Stimulated activated CD8-positive, alpha-beta memory T cell treated with anti-CD3 and anti-CD28 coated beads, Interleukin-7, amount 100 ng/mL, for 48 hours (primary cell): ENCODE results near the gene PRKD1.
"Not testable (repeated sequence)": the region's sequence is repeated elsewhere in the genome, so short reads cannot be mapped to it uniquely, and the experiment has no call there.

Source experiments
- DNase-seq, 2 donors: peaks; one replicate each; pipeline ENCODE4 v3.0.0-alpha.2; 2020; ENCODE audit warnings: low read depth in 1 of 2; ENCODE audit errors: extremely low read depth in 1 of 2

PRKD1 gene

DNA sequence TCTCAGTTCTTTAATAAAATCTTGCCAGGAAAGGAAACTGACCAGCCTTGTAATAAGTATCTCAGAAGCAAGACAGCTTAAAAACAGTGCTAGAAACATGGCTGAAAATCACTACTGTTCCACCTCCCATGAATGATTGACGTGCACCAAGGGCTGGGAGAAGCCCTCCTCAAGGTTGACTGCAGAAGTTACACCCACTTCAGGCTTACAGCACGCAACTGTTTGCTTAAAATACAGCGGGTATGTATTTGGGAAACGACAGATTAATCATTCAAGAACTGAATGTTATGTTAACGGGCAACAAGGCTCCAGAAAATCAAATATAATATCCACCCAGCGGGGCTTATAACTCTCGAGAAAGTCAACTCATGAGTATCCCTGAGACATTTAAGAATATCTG lies 22.1 kb downstream of the PRKD1 start:
- DNase-seq = no peak

DNA sequence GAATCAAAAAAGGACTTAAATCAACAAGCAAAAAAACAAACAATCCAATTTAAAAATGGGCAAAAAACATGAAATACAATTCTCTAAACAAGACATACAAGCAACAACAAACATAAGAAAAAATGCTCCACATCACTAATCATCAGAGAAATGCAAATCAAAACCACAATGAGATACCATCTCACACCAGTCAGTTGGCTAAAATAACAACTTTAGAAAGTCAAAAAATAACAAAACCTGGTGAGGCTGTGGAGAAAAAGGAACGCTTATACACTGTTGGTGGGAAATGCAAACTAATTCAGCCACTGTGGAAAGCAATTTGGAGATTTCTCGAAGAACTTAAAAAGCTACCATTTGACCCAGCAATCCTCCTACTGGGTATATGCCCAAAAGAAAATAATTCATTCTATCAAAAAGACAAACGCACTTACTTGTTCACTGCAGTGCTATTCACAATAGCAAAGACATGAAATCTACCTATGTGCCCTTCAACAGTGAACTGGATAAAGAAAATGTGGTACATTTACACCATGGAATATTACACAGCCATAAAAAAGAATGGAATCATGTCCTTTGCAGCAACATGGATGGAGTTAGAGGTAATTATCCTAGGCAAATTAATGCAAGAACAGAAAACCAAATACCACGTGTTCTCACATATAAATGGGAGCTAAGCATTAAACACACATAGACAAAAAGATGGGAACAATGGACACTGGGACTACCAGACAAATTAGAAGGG lies 26.9 kb downstream of the PRKD1 start:
- DNase-seq = no peak

DNA sequence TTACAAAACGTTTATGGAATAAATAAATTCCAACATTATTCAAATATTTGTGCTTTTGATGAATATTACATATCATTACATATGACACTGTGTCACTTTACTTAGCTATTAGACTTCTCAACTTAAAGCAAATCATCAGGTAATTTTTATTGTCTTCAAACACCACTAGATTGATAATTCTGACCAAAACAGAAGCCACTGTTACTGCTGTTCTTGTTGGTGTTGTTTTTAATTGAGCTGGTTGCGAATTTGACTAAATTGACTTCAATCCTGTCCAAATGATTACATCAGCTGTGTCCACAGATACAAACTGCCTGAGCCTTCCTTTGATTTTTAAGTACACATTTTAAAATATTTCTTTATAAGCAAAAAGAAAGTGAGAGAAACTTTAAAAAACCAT lies 29.2 kb downstream of the PRKD1 start:
- no peak for DNase-seq

DNA sequence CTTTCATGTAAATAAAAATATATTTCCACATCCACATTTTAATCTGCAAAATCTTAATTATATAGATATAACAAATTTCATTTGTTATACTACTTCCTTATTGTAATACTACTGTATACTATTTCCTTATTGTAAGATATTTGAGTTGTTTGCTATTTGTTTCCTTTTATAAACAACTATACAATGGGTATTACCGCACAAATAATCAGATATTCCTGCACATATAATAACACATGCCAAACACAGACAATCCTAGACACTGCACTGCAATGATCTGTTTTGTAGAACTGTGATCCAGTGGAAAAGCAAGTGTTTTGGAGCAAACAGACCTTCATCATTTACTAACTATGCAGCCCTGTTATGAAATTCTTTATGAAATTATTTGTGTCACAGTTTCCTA lies 30.5 kb downstream of the PRKD1 start:
- DNase-seq = no peak

DNA sequence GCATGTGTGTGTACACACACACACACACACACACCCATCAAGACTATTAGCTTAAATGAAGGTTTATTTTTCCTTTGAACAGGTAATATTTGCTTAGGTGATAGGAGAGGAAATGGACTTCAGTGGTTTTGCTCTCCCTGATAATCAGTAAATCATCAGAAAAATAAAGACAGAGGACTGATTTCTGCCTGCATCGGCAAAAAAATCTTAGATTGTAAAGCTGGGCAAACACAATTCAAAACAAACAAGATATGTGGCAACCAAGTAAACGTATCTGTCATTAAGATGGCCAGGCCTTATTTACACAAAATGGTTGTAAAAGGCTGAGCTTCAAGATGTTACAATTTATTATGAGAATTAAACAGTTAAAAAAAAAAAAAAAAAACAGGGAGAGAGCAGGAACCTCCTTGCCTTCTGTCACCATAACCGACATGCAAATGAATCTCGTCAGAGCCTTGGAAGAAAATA lies 31.3 kb downstream of the PRKD1 start:
- DNase-seq = no peak

DNA sequence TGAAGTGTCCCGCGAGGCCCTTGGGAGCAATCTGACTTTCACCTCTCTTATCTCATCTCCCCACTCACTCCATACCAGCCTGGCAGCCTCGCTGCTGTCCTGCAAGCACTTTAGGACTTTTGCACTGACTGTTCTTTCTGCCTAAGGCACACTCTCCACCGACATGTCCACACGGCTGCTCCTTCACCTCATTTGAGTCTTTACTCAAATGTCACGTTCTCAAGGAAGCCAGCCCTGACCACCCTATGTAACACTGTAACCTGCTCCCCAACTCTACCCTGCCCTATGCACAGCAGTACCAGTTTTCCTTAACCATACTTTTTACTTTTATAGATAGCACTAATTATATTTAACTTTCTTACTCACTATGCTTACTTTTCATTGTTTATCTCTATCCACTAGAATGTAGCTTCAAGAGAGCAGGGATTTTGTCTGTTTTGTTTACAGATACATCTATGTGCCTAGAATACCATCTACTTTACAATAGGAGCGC lies 32.0 kb downstream of the PRKD1 start:
- no peak for DNase-seq

DNA sequence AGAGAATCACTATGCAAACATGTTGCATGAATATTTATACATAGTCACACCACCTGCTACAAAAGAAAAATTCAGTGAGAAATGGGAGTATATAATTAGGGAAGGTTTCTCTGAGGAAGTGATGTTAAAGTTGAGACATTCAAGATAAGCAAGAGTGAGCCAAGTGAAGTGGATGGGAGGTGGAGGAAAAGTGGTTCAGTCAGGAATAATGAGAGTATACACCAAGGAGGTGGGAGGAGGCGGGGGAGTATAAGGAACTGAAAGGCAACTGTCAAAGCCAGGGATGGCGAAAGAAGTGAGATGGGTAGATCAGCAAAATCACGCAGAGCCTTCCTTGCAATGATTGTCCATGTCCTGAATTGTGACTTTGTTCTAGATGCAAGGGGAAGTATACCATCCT lies 33.7 kb downstream of the PRKD1 start:
- no peak for DNase-seq

DNA sequence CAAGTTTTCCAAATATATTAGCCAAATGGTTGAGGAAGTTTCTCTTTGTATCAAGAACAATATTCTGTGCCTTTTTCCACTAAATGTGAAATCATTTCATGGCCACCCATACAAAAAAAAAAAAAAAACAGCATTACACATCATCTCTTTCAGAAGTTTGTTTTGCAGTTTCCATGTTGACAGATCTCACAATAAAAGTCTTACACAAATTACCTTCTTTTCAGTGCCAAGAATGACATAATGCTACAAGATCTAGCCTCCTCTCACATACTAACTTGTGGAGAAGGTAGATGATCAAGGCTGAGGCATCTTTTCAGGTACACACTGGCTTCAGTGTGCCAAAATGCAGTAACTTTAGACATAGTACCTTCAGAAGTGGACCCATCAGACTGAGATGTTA lies 35.3 kb downstream of the PRKD1 start:
- DNase-seq = no peak

DNA sequence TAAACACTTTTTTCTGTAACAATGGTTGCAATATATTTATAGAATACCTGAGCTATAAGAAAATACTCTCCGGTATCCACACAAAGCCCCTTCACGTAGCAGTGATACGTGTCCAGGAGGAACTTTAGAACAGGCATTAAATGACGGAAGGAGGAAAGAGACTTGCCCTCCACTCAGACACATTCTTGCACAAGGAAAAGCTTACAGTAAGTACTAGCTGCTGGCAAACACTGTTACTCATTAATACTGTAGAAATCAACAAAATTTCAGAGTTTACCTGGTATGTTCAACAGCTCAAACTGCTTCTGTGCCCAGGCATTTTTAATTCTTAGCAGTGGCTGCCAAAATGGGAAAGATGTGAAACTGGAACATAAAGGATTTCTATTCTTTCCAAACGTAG lies 41.7 kb downstream of the PRKD1 start:
- no peak for DNase-seq

DNA sequence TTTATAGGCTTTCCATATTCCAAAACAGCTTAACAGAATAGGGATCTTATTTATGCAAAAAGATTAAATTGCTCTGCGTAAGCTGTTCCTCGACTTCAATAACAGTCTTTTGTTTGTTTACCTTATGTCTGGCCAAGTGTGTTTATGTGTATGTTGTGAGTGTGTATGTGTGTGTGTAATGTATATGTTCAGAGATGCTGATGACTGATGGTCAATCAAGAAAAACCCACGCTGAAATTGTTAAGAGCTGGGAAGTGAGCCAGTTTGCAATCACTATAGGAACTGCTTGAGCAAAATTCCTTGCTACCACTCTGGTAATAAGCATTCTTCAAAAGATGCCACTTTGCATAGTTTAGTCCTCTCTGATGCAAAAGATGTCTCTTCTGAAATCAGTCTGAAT lies 59.6 kb downstream of the PRKD1 start:
- DNase-seq = no peak

DNA sequence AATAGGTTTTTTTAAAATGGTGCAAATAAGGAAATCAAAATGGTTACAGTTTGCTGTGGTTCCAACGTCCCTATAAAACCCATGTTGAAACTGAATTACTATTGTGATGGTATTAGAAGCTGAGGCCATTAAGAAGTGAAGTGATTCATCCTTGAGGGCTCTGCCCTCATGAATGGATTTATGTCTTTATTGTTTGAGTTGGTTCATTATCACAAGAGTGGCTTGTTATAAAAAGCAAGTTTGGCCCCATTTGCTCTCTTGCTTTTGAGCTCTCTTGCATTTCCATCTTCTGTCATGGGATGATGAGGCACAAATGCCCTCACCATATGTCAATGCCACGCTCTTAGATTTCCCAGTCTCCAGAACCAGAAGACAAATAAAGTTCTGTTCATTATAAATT lies 62.3 kb downstream of the PRKD1 start:
- no peak for DNase-seq

DNA sequence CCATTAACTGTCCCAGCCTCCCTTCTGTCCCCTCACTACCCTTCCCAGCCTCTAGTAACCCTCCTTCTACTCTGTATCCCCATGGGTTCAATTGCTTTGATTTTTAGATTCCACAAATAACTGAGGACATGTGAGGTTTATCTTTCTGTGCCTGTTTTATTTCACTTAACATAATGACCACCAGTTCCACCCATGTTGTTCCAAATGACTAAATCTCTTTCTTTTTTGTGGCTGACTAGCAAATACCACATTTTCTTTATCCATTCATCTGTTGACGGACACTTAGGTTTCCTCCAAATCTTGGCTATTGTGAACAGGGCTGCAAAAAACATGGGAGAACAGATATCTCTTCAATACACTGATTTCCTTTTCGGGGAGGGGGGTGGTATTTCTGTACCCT lies 65.7 kb downstream of the PRKD1 start:
- DNase-seq = no peak

DNA sequence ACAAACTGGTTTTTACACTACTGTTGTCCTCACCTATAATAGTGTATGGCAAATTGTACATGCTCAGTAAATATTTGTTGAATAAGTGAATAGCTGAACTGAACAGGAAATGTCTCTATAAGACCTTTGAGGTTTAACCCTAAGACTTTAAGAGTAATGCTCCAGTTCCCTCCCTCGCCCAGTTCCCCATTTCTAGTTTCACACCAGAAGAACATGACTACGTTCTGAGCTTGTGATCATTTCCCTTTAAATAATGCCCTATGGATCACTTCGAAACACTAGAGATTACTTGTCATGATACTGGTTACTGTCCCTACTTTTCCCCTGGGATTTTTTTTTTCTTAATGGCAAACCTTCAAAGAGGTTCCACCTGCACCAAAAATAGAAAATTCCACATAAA lies 69.3 kb downstream of the PRKD1 start:
- DNase-seq = no peak

DNA sequence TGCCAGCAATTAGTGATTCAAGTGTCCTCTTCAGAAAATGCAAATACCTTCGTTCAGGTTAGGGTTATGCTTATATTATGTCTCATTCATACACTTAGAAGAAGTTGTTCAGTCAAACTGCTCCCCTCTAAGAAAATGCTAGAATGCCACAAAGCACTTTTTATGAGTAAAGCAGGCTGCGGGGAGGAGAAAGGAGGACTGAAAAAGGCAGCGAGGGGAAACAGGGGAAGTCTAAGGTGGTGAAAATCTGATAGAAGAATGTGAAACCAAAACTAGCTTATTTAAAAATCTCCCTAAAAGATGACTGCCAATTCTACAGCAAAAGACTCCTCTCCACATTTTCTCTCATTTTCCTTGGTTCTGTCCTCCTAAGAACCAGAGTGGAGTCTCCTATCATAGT lies 70.1 kb downstream of the PRKD1 start:
- no peak for DNase-seq

DNA sequence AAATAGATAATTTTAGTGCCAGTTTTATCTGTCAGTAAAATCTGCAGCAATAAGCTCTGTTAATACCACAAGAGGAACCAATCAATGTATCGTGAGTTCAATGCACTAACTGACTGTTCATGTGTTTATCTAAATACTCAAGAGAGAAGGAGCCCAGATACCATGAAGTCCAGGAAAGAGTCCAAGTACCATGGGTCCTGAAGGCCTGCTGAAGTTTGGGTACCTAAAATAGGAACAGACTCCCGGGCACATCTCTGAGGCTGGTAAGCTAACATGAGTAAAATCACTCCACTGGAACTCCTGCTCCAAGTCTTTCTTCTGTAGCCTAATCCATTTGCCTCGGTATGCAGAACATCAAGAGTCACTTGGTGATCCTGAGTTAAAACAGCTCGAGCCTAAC lies 71.1 kb downstream of the PRKD1 start:
- DNase-seq = no peak

DNA sequence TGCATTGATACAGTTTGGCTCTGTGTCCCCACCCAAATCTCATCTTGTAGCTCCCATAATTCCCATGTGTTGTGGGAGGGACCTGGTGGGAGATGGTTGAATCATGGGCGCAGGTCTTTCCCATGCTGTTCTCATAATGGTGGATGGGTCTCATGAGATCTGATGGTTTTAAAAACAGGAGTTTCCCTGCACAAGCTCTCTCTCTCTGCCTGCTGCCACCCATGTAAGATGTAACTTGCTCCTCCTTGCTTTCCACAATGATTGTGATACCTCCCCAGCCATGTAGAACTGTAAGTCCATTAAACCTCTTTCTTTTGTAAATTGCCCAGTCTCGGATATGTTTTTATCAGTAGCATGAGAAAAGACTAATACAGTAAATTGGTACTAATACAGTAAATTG lies 74.0 kb downstream of the PRKD1 start:
- DNase-seq = not testable (repeated sequence)

DNA sequence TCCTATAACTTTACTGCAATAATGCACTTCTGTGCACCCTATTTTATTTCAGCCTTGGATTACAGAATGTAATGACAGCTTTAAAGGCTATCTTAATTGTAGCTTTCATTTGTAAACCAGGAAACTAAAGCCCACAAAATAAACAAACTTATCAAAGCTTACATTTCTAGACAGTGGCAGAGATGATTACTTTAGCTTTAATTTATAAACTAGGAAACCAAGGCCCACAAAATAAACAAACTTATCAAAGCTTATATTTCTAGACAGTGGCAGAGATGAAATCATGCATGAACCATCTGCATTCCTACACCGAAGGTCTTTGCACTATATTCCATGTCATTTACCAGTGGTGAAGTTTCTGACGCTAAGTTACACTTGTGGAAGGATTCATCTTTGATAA lies 74.4 kb downstream of the PRKD1 start:
- no peak for DNase-seq

DNA sequence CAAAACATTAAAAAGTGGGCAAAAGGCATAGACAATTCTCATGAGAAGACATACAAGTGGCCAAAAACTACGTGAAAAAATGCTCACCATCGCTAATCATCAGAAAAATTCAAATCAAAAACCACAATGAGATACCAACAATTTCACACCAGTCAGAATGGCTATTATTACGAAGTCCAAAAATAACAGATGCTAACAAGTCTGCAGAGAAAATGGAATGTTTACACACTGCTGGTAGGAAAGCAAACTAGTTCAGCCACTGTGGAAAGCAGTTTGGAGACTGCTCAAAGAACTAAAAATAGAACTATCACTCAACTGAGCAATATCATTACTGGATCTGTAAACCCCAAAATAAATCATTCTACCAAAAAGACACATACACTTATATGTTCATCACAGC lies 76.2 kb downstream of the PRKD1 start:
- DNase-seq = no peak

DNA sequence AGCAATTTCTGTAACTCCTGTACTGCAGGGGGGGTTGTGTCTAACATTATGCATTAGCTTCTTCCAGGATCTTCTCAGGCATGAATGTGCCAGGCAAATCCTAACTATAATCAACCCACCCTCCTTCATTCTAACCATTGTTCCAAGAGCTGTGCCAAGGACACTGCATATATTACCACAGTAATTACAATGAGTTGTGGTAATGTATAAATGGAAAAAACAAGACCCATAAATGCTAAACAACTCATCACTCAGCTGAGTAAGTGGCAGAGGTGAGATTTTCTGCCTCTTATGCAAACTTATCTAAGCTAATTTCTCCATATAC lies 80.6 kb downstream of the PRKD1 start:
- no peak for DNase-seq

DNA sequence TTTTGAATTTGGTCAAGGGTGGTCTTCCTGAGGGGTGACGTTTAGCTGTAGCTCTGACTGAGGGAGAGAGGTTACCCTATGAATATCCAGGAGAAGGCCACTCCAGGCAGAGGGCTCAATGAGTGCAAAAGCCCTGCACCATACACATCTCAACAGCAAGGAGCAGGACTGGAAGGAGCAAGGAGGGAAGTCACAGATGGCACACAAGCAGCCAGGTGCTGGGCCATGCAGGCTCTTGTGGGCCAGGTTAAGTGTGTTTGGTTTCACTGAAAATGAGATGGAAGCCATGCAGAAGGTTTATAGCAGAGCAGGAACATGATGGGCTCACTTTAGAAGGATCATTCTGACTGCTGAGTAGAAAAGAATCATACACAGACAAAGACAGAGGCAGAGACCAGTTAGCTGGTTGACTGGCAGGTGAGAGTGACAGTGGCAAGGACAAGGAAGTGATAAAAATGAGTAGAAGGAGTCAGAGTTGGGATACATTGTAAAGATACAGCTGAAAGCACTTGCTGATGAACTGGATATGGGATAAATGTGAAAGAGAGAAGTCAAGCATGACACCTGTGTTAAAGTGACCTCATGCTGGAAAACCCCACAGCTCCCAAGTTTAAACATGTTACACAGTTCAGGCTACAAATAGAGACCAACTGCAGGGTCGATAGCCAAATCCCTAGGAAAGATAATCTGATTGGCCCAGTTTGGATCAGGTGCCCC lies 81.2 kb downstream of the PRKD1 start:
- DNase-seq = no peak

DNA sequence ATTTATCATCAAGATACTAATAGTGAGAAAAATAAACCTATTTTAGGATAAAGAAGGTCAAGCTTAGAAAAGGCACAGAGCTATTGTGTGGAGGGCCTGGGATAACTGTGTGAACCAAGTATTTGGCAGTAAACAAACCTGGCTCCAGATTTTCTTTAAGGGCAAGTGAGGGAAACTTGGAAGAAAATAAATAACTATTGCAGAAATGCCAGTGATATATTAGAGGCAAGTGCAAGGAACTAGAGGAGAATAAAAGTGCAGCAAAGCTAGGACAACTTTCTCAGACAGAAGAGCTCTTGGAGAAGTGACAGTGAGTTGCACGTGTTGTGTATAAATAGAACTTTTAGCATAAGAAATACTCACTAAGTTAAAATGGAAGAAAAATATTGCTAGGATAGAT lies 83.7 kb downstream of the PRKD1 start:
- no peak for DNase-seq

DNA sequence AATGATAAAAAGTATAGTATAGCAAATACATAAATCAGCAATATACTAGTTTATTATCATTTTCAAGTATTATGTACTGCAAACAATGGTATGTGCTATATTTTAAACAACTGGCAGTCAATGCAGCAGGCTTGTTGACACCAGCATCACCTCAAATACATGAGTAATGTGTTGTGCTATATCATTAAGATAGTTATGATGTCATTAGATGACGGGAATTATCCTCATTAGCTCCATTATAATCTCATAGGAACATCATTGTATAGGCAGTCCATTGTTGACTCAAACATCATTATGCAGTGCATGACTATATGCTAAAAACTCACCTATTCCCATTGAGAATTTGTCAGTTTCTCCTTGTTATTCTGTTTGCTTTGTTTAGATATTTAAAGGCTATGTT lies 85.4 kb downstream of the PRKD1 start:
- no peak for DNase-seq
